Measurements from ENCODE around the gene GRB10. TPM values are rescaled to one million over a fixed set of nuclear protein-coding genes. Genes with fewer than 3 reads are reported as not detected.

The GRB10 gene
- total and polyA plus RNA-seq, 2 donors (not counting 3 experiments of a cell fraction or from before 2014, with no cell fraction given): 43.7 to 240 TPM

DNA sequence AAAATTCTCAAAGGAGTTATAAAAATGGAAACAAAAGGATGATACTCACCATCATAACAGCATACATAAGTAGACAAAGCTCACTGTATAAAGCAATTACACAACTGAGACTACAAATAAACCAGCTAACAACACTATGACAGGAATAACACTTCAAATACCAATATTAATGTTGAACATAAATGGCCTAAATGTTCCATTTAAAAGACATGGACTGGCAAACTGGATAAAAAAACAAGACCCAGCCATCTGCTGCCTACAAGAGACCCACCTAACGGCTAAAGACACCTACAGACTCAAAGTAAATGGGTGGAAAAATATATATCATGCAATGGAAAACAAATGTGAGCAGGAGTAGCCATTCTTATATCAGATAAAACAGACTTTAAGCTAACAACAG is 148.3 kb downstream of the GRB10 start:
- Histone ChIP-seq H3K79me2 (ENCODE audit: control insufficient read depth, insufficient read depth, low read length) (peaks cover 86% of the 10 kb centered on the region), H3K4me3 (replicated peaks in 1 of 3; ENCODE audit: insufficient read depth in 1 of 3, low read depth in 1 of 3, low read length in 3 of 3) (no peak overlapping the region), H4K20me1 (replicated peaks; ENCODE audit: control insufficient read depth, extremely low read depth, insufficient read depth, low read length) (peaks cover 7% of the 10 kb centered on the region), H3K27ac (ENCODE audit: insufficient read depth, low read depth, low read length) (no peak overlapping the region), H3K36me3 (ENCODE audit: control insufficient read depth in 2 of 2, extremely low read depth in 1 of 2, insufficient read depth in 2 of 2, low read length in 2 of 2) (peaks cover 0 to 2% of the 10 kb centered on the region in 2 experiments), H3K4me1 (ENCODE audit: control insufficient read depth, extremely low read depth, insufficient read depth, low read length) (peaks cover 6% of the 10 kb centered on the region), H3K4me2 (ENCODE audit: insufficient read depth, low read length) (no peak overlapping the region), H3K9me3 (replicated peaks; ENCODE audit: control insufficient read depth, insufficient read depth, low read length) (no peaks in the 10 kb centered on the region), H3K27me3 (ENCODE audit: control insufficient read depth in 2 of 2, insufficient read depth in 2 of 2, low read length in 2 of 2) (no peaks in the 10 kb centered on the region), H2AFZ (ENCODE audit: low read depth, low read length) (no peak overlapping the region), H3K9me1 (replicated peaks; ENCODE audit: control insufficient read depth, extremely low read depth, insufficient read depth, low read length) (no peaks in the 10 kb centered on the region), H3K9ac (replicated peaks; ENCODE audit: extremely low read depth, insufficient read depth, low read length) (no peak overlapping the region)
- DNase-seq (ENCODE audit: low read depth, low spot score): no peak
- TF ChIP-seq JUN (IDR thresholded peaks at IDR 0.05; ENCODE audit: borderline replicate concordance, insufficient read depth, insufficient read length, low read depth) (no peak), EZH2 (IDR thresholded peaks at IDR 0.05; ENCODE audit: borderline replicate concordance, low read depth, low read length, severe bottlenecking) (no peak), FOS (IDR thresholded peaks at IDR 0.05; ENCODE audit: borderline replicate concordance, insufficient read depth, low read length) (no peak), POLR2A (IDR thresholded peaks at IDR 0.05; ENCODE audit: low read depth, low read length) (no peak), MYC (IDR thresholded peaks at IDR 0.05; ENCODE audit: low read depth, low read length) (no peak), GATA2 (IDR thresholded peaks at IDR 0.05; ENCODE audit: insufficient read depth, insufficient read length, low read depth, low read length) (no peak), POLR2AphosphoS5 (IDR thresholded peaks at IDR 0.05; ENCODE audit: insufficient read depth, low read depth, low read length) (no peak)
- TF ChIP-seq, protein P1, sequence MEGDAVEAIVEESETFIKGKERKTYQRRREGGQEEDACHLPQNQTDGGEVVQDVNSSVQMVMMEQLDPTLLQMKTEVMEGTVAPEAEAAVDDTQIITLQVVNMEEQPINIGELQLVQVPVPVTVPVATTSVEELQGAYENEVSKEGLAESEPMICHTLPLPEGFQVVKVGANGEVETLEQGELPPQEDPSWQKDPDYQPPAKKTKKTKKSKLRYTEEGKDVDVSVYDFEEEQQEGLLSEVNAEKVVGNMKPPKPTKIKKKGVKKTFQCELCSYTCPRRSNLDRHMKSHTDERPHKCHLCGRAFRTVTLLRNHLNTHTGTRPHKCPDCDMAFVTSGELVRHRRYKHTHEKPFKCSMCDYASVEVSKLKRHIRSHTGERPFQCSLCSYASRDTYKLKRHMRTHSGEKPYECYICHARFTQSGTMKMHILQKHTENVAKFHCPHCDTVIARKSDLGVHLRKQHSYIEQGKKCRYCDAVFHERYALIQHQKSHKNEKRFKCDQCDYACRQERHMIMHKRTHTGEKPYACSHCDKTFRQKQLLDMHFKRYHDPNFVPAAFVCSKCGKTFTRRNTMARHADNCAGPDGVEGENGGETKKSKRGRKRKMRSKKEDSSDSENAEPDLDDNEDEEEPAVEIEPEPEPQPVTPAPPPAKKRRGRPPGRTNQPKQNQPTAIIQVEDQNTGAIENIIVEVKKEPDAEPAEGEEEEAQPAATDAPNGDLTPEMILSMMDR (IDR thresholded peaks at IDR 0.05; ENCODE audit: extremely low read depth in 1 of 2, insufficient read depth in 1 of 2, low read depth in 1 of 2, low read length in 2 of 2): no peak
- TF ChIP-seq, protein P2, sequence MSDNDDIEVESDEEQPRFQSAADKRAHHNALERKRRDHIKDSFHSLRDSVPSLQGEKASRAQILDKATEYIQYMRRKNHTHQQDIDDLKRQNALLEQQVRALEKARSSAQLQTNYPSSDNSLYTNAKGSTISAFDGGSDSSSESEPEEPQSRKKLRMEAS (IDR thresholded peaks at IDR 0.05; ENCODE audit: insufficient read depth, insufficient read length): no peak
- POLR2A ChIA-PET: no interaction called here
- no TSS peak for BruUV-seq (replicated peaks)
- no peak for FAIRE-seq
- dilution Hi-C loops (cut with MboI; ENCODE audit: extremely low pct_ligation_motif_present, low sequenced_read_pairs) (no loop called here), intact Hi-C loops (cut with micrococcal nuclease) (no loop called here)
- CTCF ChIA-PET: interaction anchor here (1.3 to 3.0 kb wide), 4 partner anchors 8 to 506 kb away, joined by 4 to 14 read pairs (median 6); no protein-coding TSS in a partner anchor

Measured in endothelial cell of umbilical vein (primary cell).